Psoas muscle (tissue), 8 donors: ENCODE results near the gene ADCY5. TPM values are rescaled to one million over a fixed set of nuclear protein-coding genes. Genes with fewer than 3 reads are reported as not detected.
A peak's percentile ranks its signal among the peaks of the same experiment; 100 is the strongest.

Source experiments
- ATAC-seq, 4 donors: fragments of 200-7000 bp; cut with Tn5 transposase; one replicate each; pipeline ENCODE4 v1.9.1; 2020; ENCODE audit warnings: moderate library complexity in 3 of 4, mild to moderate bottlenecking in 2 of 4
- DNase-seq, 2 donors: peaks; one replicate each; pipeline ENCODE4 v3.0.0-alpha.2; 2020
- H3K27ac ChIP-seq: fragments of 200-600 bp; one replicate; pipeline ENCODE4 v1.8.0; 2022
- H3K27me3 ChIP-seq, 3 donors: fragments of 200-600 bp in 1 of 3; one replicate each; pipeline versions ENCODE4 v1.6.1 to v1.8.0; 2013 to 2022; ENCODE audit warnings: low read length in 2 of 3, mild to moderate bottlenecking in 2 of 3, moderate library complexity in 1 of 3; ENCODE audit not compliant: insufficient read depth in 3 of 3
- H3K36me3 ChIP-seq, 2 donors: fragments of 200-600 bp in 1 of 2; one replicate each; pipeline versions ENCODE4 v1.6.1 to v1.8.0; 2013 to 2022; ENCODE audit warnings: low read depth in 1 of 2, mild to moderate bottlenecking in 1 of 2, moderate library complexity in 1 of 2; ENCODE audit not compliant: insufficient read depth in 1 of 2
- H3K4me1 ChIP-seq: fragments of 200-600 bp; one replicate; pipeline ENCODE4 v1.8.0; 2022
- H3K4me3 ChIP-seq: fragments of 200-600 bp; one replicate; pipeline ENCODE4 v1.8.0; 2022; ENCODE audit warnings: mild to moderate bottlenecking
- H3K9me3 ChIP-seq: fragments of 200-600 bp; one replicate; pipeline ENCODE4 v1.8.0; 2022
- WGBS, 3 donors: extraction: QIAGEN DNeasy Blood & Tissue Kit; methylation state at CpG; one replicate each; pipeline versions ENCODE4 v1.1.6 to v1.1.7; 2013; 5-methylcytosine and 5-hydroxymethylcytosine counted together
- intact Hi-C, 2 donors: fragments of 100-400 bp; cut with DNase I; formaldehyde crosslinking; loops; one replicate each; pipeline versions ENCODE4 v1.11.0 to v1.14.2; 2022
- polyA plus RNA-seq, 3 donors: library from polyadenylated mRNA; stranded (reverse); fragments of 200-250 nt; gene quantifications; one replicate each; pipeline ENCODE4 v1.2.3, GENCODE V29; 2013
- total RNA-seq, 4 donors: library from RNA; stranded (reverse); fragmentation: NEBNext Ultra II Directional in 2 of 4; extraction: Animal tissue kit (Norgen Biotek cat#: 25700) in 2 of 4; gene quantifications; one replicate each; pipeline versions ENCODE4 v1.2.1 to v1.2.4, GENCODE V29; 2021 to 2023
- TF ChIP-seq, protein P1 (sequence below): fragments of 200-600 bp; IDR thresholded peaks from one replicate; pipeline ENCODE4 v1.8.0; 2022; ENCODE audit warnings: antibody characterized with exemption
- donor health status: healthy with polysubstance abuse.
- donor health status: DM: no; HTN: no; CAD: no; lungs with moderate emphysema.
- donor health status: Bipolar disorder and iron deficiency.
- donor health status: healthy.
- donor health status: DM: yes; HTN: yes; CAD: no.
- donor health status: DM: no; HTN: no; CAD: no.
- donor health status: DM: no; HTN: no; CAD: no.
- donor health status: DM: yes; HTN: yes; CAD: no.

The ADCY5 gene
- total and polyA plus RNA-seq, 7 donors, result 1.0 to 4.4 (median 1.6) TPM

DNA sequence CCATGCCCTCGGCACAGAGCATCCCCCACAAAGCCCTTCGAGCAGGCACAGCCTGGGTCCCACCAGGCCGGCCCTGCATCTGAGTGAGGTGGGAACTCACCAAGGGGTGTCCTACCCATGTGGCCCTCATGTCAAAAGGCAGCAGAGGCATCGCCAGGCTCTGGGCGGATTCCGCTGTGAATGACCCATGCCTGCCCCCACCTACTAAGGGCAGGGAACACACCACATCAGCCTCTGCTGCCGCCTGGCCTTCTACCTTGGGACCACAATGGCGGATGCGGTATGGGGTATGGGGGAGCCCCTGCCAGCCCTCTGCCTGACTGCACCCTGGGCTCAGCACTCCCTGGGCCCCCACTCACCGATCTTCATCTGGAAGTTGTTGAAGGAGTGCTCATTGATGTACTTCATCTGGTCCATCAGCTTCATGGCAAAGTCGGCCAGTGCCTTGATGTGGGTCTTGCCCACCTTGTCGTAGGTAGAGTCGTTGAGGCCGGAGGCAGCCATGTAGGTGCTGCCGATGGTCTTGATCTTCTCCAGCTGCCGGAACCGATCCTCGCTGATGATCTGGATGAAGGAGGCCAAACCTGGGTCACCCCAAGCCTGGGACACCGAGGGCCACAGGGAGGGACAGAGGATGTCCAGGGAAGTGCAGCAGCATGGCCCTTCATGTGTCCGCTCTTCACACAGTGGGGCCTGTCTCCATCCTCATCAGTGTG lies 159.3 kb downstream of the ADCY5 start:
- Histone ChIP-seq H3K27me3 (no peaks in the 10 kb centered on the region), H3K4me1 (no peaks in the 10 kb centered on the region), H3K36me3 (no peaks in the 10 kb centered on the region), H3K27ac (no peak overlapping the region), H3K9me3 (no peaks in the 10 kb centered on the region), H3K4me3 (no peak overlapping the region)
- WGBS, 3 donors, result 88 to 94% (median 92%) methylated on average over 20 of the region's 20 CpGs
- DNase-seq (peak in 1 of 2 donors; percentile 44), ATAC-seq (no peak)
- TF ChIP-seq, protein P1, sequence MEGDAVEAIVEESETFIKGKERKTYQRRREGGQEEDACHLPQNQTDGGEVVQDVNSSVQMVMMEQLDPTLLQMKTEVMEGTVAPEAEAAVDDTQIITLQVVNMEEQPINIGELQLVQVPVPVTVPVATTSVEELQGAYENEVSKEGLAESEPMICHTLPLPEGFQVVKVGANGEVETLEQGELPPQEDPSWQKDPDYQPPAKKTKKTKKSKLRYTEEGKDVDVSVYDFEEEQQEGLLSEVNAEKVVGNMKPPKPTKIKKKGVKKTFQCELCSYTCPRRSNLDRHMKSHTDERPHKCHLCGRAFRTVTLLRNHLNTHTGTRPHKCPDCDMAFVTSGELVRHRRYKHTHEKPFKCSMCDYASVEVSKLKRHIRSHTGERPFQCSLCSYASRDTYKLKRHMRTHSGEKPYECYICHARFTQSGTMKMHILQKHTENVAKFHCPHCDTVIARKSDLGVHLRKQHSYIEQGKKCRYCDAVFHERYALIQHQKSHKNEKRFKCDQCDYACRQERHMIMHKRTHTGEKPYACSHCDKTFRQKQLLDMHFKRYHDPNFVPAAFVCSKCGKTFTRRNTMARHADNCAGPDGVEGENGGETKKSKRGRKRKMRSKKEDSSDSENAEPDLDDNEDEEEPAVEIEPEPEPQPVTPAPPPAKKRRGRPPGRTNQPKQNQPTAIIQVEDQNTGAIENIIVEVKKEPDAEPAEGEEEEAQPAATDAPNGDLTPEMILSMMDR, result no peak
- intact Hi-C loops, result no loop called here

- ATAC-seq, result no peak
- Histone ChIP-seq H3K9me3 (no peaks in the 10 kb centered on the region), H3K27ac (no peak overlapping the region), H3K4me3 (no peak overlapping the region), H3K27me3 (no peaks in the 10 kb centered on the region), H3K36me3 (peaks cover 0 to 1% of the 10 kb centered on the region in 2 donors), H3K4me1 (no peaks in the 10 kb centered on the region)
- WGBS, 3 donors, result 61 to 74% (median 64%) methylated on average over 6 of the region's 6 CpGs
- TF ChIP-seq, protein P1, result no peak
- intact Hi-C loops, result no loop called here
- peak in 1 of 2 donors; percentile 25 for DNase-seq
These were observed 161.0 kb downstream of the ADCY5 start for GRCh38 chr3:123287962-123288302.

DNA sequence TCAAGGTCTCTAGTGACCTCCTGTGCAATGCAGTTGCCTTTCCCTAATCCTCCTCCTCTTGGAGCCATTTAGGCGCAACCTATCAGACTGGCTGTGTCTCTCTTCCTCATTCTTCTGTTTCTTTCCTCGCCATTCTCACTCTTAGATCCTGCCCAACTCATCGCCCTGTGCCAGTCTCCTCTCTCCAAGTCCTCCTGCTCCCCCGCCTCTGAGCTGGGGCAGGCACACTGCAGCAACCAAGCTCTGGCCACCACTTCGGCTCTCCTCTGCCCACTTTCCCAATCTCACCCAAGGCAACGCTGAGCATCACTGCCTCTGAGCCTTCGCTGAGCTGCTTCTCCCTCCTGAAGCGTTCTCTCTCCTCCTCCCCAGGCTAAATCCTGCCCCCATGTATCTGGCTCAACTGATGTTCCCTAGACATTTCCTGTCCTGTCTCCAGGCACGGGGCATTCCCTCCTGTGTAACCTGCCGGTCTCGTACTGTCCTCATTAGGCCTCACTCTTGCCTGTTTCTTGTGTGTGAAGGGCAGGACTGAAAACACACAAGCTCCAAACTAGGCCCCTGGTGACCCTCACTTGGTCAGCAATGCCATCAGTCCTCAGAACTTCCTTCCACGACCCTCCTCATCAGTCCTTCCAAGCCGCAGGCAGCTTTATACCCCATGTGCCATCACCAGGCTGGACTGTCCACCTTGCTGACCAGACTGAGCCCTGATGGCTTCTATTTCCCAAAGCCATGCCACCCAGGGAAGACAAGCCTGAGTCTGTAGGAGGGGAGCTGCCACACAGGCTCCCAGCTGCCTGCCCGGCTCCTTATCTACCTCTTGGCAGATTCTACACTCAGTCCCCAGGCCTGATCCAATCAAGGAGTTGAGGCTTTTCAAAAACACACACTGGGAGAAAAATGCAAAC lies 161.6 kb downstream of the ADCY5 start:
- ATAC-seq (no peak), DNase-seq (peak in 1 of 2 donors; percentile 32)
- 86 to 91% (median 91%) methylated on average over 14 of the region's 14 CpGs for WGBS, 3 donors
- Histone ChIP-seq H3K27ac (no peak overlapping the region), H3K27me3 (no peaks in the 10 kb centered on the region), H3K36me3 (peaks cover 0 to 3% of the 10 kb centered on the region in 2 donors), H3K4me3 (no peak overlapping the region), H3K9me3 (no peaks in the 10 kb centered on the region), H3K4me1 (no peaks in the 10 kb centered on the region)
- TF ChIP-seq, protein P1, result no peak
- intact Hi-C loops, result no loop called here

DNA sequence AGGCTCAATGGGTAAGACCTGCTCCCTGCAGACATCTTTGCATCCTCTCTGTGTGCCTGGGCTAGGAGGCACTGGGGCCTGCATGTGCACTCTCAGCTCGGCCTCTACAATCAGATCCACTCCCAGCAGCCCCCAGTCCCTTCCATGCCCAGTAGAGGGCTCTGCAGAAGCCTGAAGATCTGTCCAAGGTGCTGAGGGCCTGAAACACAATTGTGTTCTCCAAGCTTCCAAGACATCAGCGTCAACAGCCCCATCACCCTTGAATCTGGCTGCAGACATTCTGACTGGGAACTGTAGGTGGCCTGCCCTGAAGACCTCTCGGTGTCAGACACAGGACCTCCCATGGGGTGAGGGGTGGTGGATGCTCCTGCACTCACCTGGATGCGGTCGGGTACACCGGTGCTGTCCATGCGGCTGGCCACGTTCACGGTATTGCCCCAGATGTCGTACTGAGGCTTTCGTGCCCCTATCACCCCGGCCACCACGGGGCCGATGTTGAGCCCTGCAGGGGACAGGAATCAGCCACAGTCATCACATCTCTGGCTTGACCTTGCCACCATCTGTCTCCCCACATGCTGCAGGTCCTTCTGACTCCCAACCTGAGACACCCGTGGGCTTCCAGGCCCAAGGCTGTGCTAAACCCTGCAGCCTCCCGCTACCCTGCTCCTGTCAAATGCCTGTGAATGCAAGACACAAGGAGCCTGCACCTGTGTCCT lies 162.4 kb downstream of the ADCY5 start:
- no peaks in the 10 kb centered on the region for H3K9me3 ChIP-seq
- DNase-seq, result peak in 1 of 2 donors; percentile 44
- 76 to 79% (median 79%) methylated on average over 15 to 16 of the region's 16 CpGs for WGBS, 3 donors
- ATAC-seq, result peak in 1 of 4 donors; percentile 16
- TF ChIP-seq, protein P1, result peak; percentile 29
- peaks cover 0 to 3% of the 10 kb centered on the region in 2 donors for H3K36me3 ChIP-seq
- no peak overlapping the region for H3K27ac ChIP-seq
- no peaks in the 10 kb centered on the region for H3K27me3 ChIP-seq
- no peaks in the 10 kb centered on the region for H3K4me1 ChIP-seq
- intact Hi-C loops, result no loop called here
- no peak overlapping the region for H3K4me3 ChIP-seq
